LHCN-M2 (cell line): Measurements from ENCODE around the gene RGL4. TPM values are rescaled to one million over a fixed set of nuclear protein-coding genes. Genes with fewer than 3 reads are reported as not detected.
A peak's percentile ranks its signal among the peaks of the same experiment; 100 is the strongest.
"Not testable (repeated sequence)": the region's sequence is repeated elsewhere in the genome, so short reads cannot be mapped to it uniquely, and the experiment has no call there.

Experiments
- DNase-seq: peaks from one replicate; pipeline ENCODE4 v3.0.0-alpha.2; 2012; ENCODE audit warnings: low read depth
- total RNA-seq: library from RNA; depleted of rRNA; stranded (reverse); fragments of >200 nt; gene quantifications from 2 replicates; pipeline ENCODE4 v1.2.3, GENCODE V29; 2014

RGL4 gene
- total RNA-seq, 1 experiment from 2014 or later = not detected

- no peak for DNase-seq
Measured at GRCh38 chr22:23698094-23698493, 7.3 kb downstream of the RGL4 start.

- DNase-seq = no peak
Measured at GRCh38 chr22:23698673-23699235, 7.9 kb downstream of the RGL4 start.

- DNase-seq = no peak
Measured at GRCh38 chr22:23700706-23701105, 9.9 kb downstream of the RGL4 start.

GRCh38 chr22:23704062-23704461 lies 13.2 kb downstream of the RGL4 start:
- no peak for DNase-seq

- no peak for DNase-seq
Measured at GRCh38 chr22:23704829-23705228, 14.0 kb downstream of the RGL4 start.

GRCh38 chr22:23705358-23705757 lies 14.5 kb downstream of the RGL4 start:
- DNase-seq = no peak

- DNase-seq = no peak
Measured at GRCh38 chr22:23708270-23708669, 17.5 kb downstream of the RGL4 start.

- no peak for DNase-seq
Measured at GRCh38 chr22:23709107-23709506, 18.3 kb downstream of the RGL4 start.

GRCh38 chr22:23712256-23712655 lies 21.4 kb downstream of the RGL4 start:
- DNase-seq = no peak

GRCh38 chr22:23713696-23714595 lies 23.1 kb downstream of the RGL4 start:
- DNase-seq = no peak

GRCh38 chr22:23714596-23715578 lies 24.1 kb downstream of the RGL4 start:
- no peak for DNase-seq

- DNase-seq = no peak
Measured at GRCh38 chr22:23715806-23716375, 25.1 kb downstream of the RGL4 start.

GRCh38 chr22:23716811-23717801 lies 26.3 kb downstream of the RGL4 start:
- peak; percentile 81 for DNase-seq

GRCh38 chr22:23718371-23719165 lies 27.8 kb downstream of the RGL4 start:
- DNase-seq = no peak

- no peak for DNase-seq
Measured at GRCh38 chr22:23720855-23721254, 30.0 kb downstream of the RGL4 start.

- DNase-seq = no peak
Measured at GRCh38 chr22:23722160-23722559, 31.3 kb downstream of the RGL4 start.

GRCh38 chr22:23722724-23723123 lies 31.9 kb downstream of the RGL4 start:
- no peak for DNase-seq

GRCh38 chr22:23728108-23728507 lies 37.3 kb downstream of the RGL4 start:
- not testable (repeated sequence) for DNase-seq

GRCh38 chr22:23737696-23738095 lies 46.9 kb downstream of the RGL4 start:
- DNase-seq = no peak
